OCI-LY3 (cell line): ENCODE data around the gene LRRN4CL.
"Not testable (repeated sequence)": the region's sequence is repeated elsewhere in the genome, so short reads cannot be mapped to it uniquely, and the experiment has no call there.

Experiments used
- EZH2phosphoT487 ChIP-seq: fragments of 200-600 bp; shearing (Covaris generic); IDR thresholded peaks from 2 replicates; pipeline ENCODE4 v1.6.1; 2018; ENCODE audit warnings: antibody characterized with exemption, mixed run types, low read depth
- TF ChIP-seq, protein P1 (sequence below): fragments of 200-600, 300-600 bp; sonication (generic); IDR thresholded peaks from 2 replicates; pipeline ENCODE4 v1.5.1; 2014; ENCODE audit warnings: antibody characterized with exemption, low read length, low read depth

DNA sequence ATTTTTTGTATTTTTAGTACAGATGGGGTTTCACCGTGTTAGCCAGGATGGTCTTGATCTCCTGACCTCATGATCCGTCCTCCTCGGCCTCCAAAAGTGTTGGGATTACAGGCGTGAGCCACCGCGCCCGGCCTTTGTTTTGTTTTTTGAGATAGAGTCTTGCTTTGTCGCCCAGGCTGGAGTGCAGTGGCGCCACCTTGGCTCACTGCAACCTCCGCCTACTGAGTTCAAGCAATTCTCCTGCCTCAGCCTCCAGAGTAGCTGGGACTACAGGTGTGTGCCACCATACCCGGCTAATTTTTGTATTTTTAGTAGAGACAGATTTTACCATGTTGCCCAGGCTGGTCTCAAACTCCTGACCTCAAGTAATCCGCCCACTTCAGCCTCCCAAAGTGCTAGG, 39.0 kb downstream of the LRRN4CL start:
- TF ChIP-seq, protein P1, sequence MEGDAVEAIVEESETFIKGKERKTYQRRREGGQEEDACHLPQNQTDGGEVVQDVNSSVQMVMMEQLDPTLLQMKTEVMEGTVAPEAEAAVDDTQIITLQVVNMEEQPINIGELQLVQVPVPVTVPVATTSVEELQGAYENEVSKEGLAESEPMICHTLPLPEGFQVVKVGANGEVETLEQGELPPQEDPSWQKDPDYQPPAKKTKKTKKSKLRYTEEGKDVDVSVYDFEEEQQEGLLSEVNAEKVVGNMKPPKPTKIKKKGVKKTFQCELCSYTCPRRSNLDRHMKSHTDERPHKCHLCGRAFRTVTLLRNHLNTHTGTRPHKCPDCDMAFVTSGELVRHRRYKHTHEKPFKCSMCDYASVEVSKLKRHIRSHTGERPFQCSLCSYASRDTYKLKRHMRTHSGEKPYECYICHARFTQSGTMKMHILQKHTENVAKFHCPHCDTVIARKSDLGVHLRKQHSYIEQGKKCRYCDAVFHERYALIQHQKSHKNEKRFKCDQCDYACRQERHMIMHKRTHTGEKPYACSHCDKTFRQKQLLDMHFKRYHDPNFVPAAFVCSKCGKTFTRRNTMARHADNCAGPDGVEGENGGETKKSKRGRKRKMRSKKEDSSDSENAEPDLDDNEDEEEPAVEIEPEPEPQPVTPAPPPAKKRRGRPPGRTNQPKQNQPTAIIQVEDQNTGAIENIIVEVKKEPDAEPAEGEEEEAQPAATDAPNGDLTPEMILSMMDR: not testable (repeated sequence)
- not testable (repeated sequence) for TF ChIP-seq EZH2phosphoT487
